ENCODE data around the gene IL2RA. TPM values are rescaled to one million over a fixed set of nuclear protein-coding genes. Genes with fewer than 3 reads are reported as not detected.
"Not testable (repeated sequence)": the region's sequence is repeated elsewhere in the genome, so short reads cannot be mapped to it uniquely, and the experiment has no call there.

IL2RA gene
- total RNA-seq, 6 donors from 2014 or later: 0.91 to 8.4 (median 4.0) TPM; not detected in 1

DNA sequence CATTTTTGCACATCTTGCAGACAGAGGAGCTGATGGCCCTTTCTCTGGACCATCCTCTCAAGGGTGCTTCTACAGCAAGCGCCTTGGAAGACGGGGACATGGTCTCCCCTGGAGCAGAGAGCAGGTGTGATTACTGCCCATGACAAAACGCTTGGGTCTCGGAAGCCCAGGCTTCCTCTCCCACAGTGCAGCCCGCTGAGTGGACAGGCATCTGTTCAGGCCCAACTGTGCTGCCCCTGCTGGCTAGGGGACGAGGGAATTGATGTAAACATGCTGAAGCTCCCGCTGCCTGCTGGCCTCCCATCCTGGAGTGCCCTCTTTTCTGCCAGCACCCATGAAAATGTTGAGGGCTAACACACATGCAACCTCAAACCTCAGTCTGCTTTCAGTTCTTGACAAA, 99.1 kb downstream of the IL2RA start:
- WGBS, 2 donors: 92 to 94% methylated on average over 4 to 7 of the region's 7 CpGs
- H3K27ac ChIP-seq: no peak overlapping the region
- H3K4me1 ChIP-seq: peaks cover 0 to 9% (median 0%) of the 10 kb centered on the region in 4 donors
- TF ChIP-seq, protein P1, sequence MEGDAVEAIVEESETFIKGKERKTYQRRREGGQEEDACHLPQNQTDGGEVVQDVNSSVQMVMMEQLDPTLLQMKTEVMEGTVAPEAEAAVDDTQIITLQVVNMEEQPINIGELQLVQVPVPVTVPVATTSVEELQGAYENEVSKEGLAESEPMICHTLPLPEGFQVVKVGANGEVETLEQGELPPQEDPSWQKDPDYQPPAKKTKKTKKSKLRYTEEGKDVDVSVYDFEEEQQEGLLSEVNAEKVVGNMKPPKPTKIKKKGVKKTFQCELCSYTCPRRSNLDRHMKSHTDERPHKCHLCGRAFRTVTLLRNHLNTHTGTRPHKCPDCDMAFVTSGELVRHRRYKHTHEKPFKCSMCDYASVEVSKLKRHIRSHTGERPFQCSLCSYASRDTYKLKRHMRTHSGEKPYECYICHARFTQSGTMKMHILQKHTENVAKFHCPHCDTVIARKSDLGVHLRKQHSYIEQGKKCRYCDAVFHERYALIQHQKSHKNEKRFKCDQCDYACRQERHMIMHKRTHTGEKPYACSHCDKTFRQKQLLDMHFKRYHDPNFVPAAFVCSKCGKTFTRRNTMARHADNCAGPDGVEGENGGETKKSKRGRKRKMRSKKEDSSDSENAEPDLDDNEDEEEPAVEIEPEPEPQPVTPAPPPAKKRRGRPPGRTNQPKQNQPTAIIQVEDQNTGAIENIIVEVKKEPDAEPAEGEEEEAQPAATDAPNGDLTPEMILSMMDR (IDR thresholded peaks at IDR 0.05): no peak
- no peak for TF ChIP-seq EP300 (IDR thresholded peaks at IDR 0.05)
- no peak for TF ChIP-seq POLR2A (IDR thresholded peaks at IDR 0.05)
- TF ChIP-seq POLR2AphosphoS5 (IDR thresholded peaks at IDR 0.05): no peak
- H3K36me3 ChIP-seq: peaks cover 6 to 84% (median 41%) of the 10 kb centered on the region in 4 donors
- H3K9me3 ChIP-seq: no peaks in the 10 kb centered on the region
- H3K27me3 ChIP-seq: no peaks in the 10 kb centered on the region
- DNase-seq: peak in 1 of 2 donors; percentile 13
- ATAC-seq (ENCODE audit: low FRiP score in 2 of 2): no peak
- H3K4me3 ChIP-seq: no peak overlapping the region

DNA sequence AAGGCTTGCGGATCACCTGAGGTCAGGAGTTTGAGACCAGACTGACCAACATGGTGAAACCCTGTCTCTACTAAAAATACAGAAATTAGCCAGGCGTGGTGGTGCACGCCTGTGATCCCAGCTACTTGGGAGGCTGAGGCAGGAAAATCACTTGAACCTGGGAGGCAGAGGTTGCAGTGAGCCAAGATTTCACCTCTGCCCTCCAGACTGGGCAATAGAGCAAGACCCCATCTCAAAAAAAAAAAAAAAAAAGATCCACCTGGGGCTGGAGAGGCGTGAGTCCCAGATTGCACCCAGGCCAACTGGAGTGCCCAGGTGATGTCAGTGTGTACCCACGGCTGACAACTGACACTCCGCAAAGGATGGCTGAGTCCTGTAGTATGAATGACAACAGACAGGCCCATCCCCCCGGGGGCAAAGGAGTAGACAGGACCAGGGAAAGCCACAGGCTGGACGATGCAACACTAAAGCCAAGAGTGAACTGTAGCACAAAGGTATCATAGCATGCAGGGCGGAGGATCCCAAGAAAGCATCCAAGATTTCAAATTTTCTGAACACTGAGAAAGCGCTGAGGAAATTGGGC, 99.7 kb downstream of the IL2RA start:
- not testable (repeated sequence) for H3K9me3 ChIP-seq; H3K4me1 ChIP-seq; ATAC-seq (ENCODE audit: low FRiP score in 2 of 2); H3K4me3 ChIP-seq; H3K27me3 ChIP-seq; H3K27ac ChIP-seq
- peaks cover 6 to 87% (median 41%) of the 10 kb centered on the region in 4 donors for H3K36me3 ChIP-seq
- WGBS, 2 donors: 95 to 97% methylated on average over 10 of the region's 10 CpGs
- DNase-seq: peak in 1 of 2 donors; percentile 15

DNA sequence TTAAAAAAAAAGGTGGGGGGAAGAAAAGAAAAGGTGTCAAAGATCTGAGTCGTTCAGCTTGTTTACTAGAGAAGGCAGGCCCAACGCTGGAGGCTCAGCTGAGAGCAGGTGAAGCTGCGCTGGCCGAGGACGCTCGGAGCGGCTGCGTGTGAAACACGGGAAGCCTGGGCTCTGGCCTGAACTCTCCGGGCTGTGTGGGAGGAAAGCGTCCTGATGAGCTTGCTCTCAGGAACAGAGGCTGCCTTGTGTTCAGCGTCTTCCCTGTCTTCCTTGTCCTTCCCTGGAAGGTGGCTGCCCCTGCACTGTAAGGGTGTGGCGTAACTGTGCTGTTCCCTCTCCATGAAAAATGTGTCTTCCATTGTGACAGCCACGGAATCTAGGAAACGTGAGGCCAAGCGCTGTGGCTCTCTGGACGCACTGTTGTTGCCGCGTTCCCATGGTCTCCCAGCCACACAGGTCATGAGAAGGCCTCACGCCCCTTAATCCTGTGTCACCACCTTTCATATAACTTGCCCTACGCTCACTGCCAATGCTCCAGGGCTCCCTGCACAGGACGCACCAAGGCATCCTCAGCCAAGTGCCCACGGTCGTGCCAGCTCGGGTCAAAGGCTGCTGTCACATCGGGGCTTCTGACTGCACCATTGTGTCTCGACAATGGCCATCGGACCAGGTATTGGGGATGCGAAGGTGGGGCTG, 100.6 kb downstream of the IL2RA start:
- DNase-seq (peak; percentile 12 to 59), ATAC-seq (ENCODE audit: low FRiP score in 2 of 2) (no peak)
- H3K27me3 ChIP-seq: no peaks in the 10 kb centered on the region
- TF ChIP-seq, protein P1 (IDR thresholded peaks at IDR 0.05): no peak
- TF ChIP-seq POLR2A (IDR thresholded peaks at IDR 0.05): no peak
- TF ChIP-seq EP300 (IDR thresholded peaks at IDR 0.05): no peak
- TF ChIP-seq POLR2AphosphoS5 (IDR thresholded peaks at IDR 0.05): no peak
- whole genome bisulfite sequencing, 2 donors: 89 to 95% methylated on average over 24 to 29 of the region's 29 CpGs
- H3K36me3 ChIP-seq: peaks cover 6 to 90% (median 41%) of the 10 kb centered on the region in 4 donors
- H3K9me3 ChIP-seq: no peaks in the 10 kb centered on the region
- H3K27ac ChIP-seq: no peak overlapping the region
- H3K4me3 ChIP-seq: no peak overlapping the region
- H3K4me1 ChIP-seq: peaks cover 0 to 9% (median 0%) of the 10 kb centered on the region in 4 donors

DNA sequence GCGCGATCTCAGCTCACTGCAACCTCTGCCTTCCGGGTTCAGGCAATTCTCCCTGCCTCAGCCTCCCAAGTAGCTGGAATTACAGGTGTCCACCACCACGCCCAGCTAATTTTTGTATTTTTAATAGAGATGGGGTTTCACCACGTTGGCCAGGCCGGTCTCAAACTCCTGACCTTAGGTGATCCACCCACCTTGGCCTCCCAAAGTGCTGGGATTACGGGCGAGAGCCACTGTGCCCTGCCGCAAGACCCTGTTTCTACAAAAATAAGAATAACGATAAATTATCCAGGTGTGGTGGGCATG, 101.2 kb downstream of the IL2RA start:
- not testable (repeated sequence) for H3K9me3 ChIP-seq; H3K27ac ChIP-seq; H3K4me3 ChIP-seq; H3K4me1 ChIP-seq; H3K27me3 ChIP-seq; ATAC-seq (ENCODE audit: low FRiP score in 2 of 2)
- DNase-seq: peak in 1 of 2 donors; percentile 4
- H3K36me3 ChIP-seq: peaks cover 6 to 92% (median 44%) of the 10 kb centered on the region in 4 donors
- 89 to 91% methylated on average over 10 of the region's 10 CpGs for WGBS, 2 donors

Small RNAs within 50 kb of the gene (small RNA-seq; reads per million reads assigned to genes)
- 0 reads per million in 4 donors for gene RF00397

Other genes with a start within 250 kb of the IL2RA start
- 100 to 1,000 TPM in 4 of 6 donors, 10 to 100 TPM in 2; 77.5 to 239 (median 176) TPM for gene GDI2, start 248.9 kb downstream of the IL2RA start, total RNA-seq
- 10 to 100 TPM in 2 of 6 donors, 1 to 10 TPM in 4; 4.3 to 27.2 (median 7.5) TPM for gene ANKRD16, start 172.5 kb downstream of the IL2RA start, total RNA-seq
- gene FBH1, start 172.1 kb downstream of the IL2RA start, total RNA-seq: 100 to 1,000 TPM in 2 of 6 donors, 10 to 100 TPM in 4; 62.4 to 186 (median 77.4) TPM
- gene IL15RA, start 84.8 kb downstream of the IL2RA start, total RNA-seq: 10 to 100 TPM; 28.0 to 72.6 (median 35.1) TPM
- 100 to 1,000 TPM in 2 of 6 donors, 10 to 100 TPM in 4; 67.6 to 192 (median 84.8) TPM for gene RBM17, start 26.7 kb upstream of the IL2RA start, total RNA-seq
- gene PFKFB3, start 140.6 kb upstream of the IL2RA start, total RNA-seq: 100 to 1,000 TPM in 1 of 6 donors, 10 to 100 TPM in 5; 48.2 to 236 (median 83.5) TPM

Data from upper lobe of left lung (tissue), 6 donors.